PC-3 (cell line): ENCODE results near the gene WDR45.

ENCODE experiments used
- EZH2 ChIP-seq: fragments of 300-600 bp; sonication (generic); IDR thresholded peaks from one replicate; pipeline ENCODE4 v1.6.1; 2017; ENCODE audit warnings: antibody characterized with exemption, mild to moderate bottlenecking, low read length; ENCODE audit not compliant: unreplicated experiment
- TF ChIP-seq, protein P1 (sequence below): fragments of 300-600 bp; sonication (generic); conservative IDR thresholded peaks from 2 replicates; pipeline ENCODE4 v1.5.1; 2017; ENCODE audit warnings: antibody characterized with exemption, low read depth, mild to moderate bottlenecking, low read length

DNA sequence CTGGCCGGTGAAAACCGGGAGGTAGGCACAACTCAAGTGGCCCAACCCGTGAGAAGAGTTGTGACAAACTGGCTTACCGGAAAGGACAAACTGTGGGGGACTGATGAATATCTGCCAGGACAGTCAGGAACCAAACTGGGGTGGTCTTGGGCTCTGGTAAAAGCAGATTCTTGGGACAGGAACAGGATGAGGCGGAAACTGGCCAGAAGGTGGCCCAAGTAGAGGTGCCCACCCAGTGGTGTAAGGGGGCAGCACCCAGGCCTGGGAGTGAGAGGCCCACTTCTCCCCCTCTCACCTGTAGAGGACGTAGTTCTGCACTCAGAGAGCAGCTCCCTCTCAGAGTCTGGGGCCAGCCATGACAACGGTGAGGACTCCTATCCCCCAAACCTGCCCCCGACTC, 15.0 kb downstream of the WDR45 start:
- no peak for TF ChIP-seq EZH2
- TF ChIP-seq, protein P1, sequence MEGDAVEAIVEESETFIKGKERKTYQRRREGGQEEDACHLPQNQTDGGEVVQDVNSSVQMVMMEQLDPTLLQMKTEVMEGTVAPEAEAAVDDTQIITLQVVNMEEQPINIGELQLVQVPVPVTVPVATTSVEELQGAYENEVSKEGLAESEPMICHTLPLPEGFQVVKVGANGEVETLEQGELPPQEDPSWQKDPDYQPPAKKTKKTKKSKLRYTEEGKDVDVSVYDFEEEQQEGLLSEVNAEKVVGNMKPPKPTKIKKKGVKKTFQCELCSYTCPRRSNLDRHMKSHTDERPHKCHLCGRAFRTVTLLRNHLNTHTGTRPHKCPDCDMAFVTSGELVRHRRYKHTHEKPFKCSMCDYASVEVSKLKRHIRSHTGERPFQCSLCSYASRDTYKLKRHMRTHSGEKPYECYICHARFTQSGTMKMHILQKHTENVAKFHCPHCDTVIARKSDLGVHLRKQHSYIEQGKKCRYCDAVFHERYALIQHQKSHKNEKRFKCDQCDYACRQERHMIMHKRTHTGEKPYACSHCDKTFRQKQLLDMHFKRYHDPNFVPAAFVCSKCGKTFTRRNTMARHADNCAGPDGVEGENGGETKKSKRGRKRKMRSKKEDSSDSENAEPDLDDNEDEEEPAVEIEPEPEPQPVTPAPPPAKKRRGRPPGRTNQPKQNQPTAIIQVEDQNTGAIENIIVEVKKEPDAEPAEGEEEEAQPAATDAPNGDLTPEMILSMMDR = no peak
